Adrenal gland (tissue), 12 donors: ENCODE data around the gene SPTBN2. TPM values are rescaled to one million over a fixed set of nuclear protein-coding genes. Genes with fewer than 3 reads are reported as not detected.

Source experiments
- DNase-seq, 7 donors: peaks; one replicate each; pipeline ENCODE4 v3.0.0-alpha.2; 2019 to 2020
- H3K27ac ChIP-seq, 5 donors: fragments of 200-600 bp; sonication (generic) in 4 of 5; 1 replicate in 3 of 5; 2 replicates in 2 of 5; pipeline versions ENCODE4 v1.5.1 to v1.8.0; 2016 to 2020; ENCODE audit warnings: mild to moderate bottlenecking in 1 of 5
- H3K27me3 ChIP-seq: fragments of 200-600 bp; 2 replicates; pipeline ENCODE4 v1.8.0; 2021
- H3K36me3 ChIP-seq, 2 donors: fragments of 200-600 bp; replicated peaks in 1 of 2; 1 replicate in 1 of 2; 2 replicates in 1 of 2; pipeline versions ENCODE4 v1.5.1 to v1.8.0; 2018 to 2022
- H3K4me1 ChIP-seq, 2 donors: fragments of 200-600 bp; replicated peaks in 1 of 2; 1 replicate in 1 of 2; 2 replicates in 1 of 2; pipeline versions ENCODE4 v1.5.1 to v1.8.0; 2018 to 2021
- H3K4me3 ChIP-seq, 4 donors: fragments of 200-600 bp; sonication (generic) in 3 of 4; one replicate each; pipeline ENCODE4 v1.5.1; 2016 to 2018
- H3K9me3 ChIP-seq, 3 donors: fragments of 200-600 bp; sonication (generic) in 1 of 3; replicated peaks in 1 of 3; 1 replicate in 2 of 3; 2 replicates in 1 of 3; pipeline versions ENCODE4 v1.5.1 to v1.8.0; 2016 to 2021
- POLR2A ChIP-seq, 2 donors: fragments of 450-650 bp; IDR thresholded peaks; one replicate each; pipeline ENCODE4 v1.6.1; 2017; ENCODE audit warnings: antibody characterized with exemption in 2 of 2, mild to moderate bottlenecking in 2 of 2, moderate library complexity in 1 of 2
- WGBS, 4 donors: extraction: QIAGEN DNeasy Blood & Tissue Kit in 2 of 4; methylation state at CpG; one replicate each; pipeline versions ENCODE4 v1.1.5 to v1.1.7; 2013 to 2017; 5-methylcytosine and 5-hydroxymethylcytosine counted together
- intact Hi-C, 2 donors: fragments of 100-400 bp; cut with DNase I; formaldehyde crosslinking; loops; one replicate each; pipeline versions ENCODE4 v1.14.1 to v1.15.0; 2022 to 2023
- polyA plus RNA-seq, 3 donors: library from polyadenylated mRNA; stranded (reverse); fragments of 200-250 nt in 2 of 3; fragments of 350-450 nt in 1 of 3; fragmentation: Illumina TruSeq in 1 of 3; extraction: RNeasy Lipid Tissue Mini Kit (QIAGEN cat#74804) in 1 of 3; gene quantifications; one replicate each; pipeline ENCODE4 v1.2.3, GENCODE V29; 2013 to 2014
- total RNA-seq, 9 donors: library from RNA; depleted of rRNA in 4 of 9; stranded (reverse); fragments of >200 nt in 4 of 9; fragments of 120-200 nt in 1 of 9; fragmentation: NEBNext Ultra II Directional in 1 of 9; extraction: Animal tissue kit (Norgen Biotek cat#: 25700) in 1 of 9; gene quantifications; one replicate each; pipeline versions ENCODE4 v1.1.0 to v1.2.4, GENCODE V29; 2013 to 2023
- TF ChIP-seq, protein P1 (sequence below), 6 experiments: fragments of 450-650 bp in 4 of 6; fragments of 200-600 bp in 2 of 6; sonication (generic) in 1 of 6; IDR thresholded peaks; 1 replicate in 5 of 6; 2 replicates in 1 of 6; pipeline versions ENCODE4 v1.5.1 to v1.8.0; 2016 to 2021; ENCODE audit warnings: antibody characterized with exemption in 6 of 6, mild to moderate bottlenecking in 2 of 6, moderate library complexity in 1 of 6
- donor health status: healthy with polysubstance abuse.
- donor health status: Bipolar disorder and iron deficiency.
- donor health status: DM: yes; HTN: yes; CAD: no.
- donor health status: DM: no; HTN: no; CAD: no.
- donor health status: DM: no; HTN: no; CAD: no.
- donor health status: DM: yes; HTN: yes; CAD: no.

Gene SPTBN2
- total and polyA plus RNA-seq, 12 donors, result 7.2 to 81.8 (median 63.2) TPM

DNA sequence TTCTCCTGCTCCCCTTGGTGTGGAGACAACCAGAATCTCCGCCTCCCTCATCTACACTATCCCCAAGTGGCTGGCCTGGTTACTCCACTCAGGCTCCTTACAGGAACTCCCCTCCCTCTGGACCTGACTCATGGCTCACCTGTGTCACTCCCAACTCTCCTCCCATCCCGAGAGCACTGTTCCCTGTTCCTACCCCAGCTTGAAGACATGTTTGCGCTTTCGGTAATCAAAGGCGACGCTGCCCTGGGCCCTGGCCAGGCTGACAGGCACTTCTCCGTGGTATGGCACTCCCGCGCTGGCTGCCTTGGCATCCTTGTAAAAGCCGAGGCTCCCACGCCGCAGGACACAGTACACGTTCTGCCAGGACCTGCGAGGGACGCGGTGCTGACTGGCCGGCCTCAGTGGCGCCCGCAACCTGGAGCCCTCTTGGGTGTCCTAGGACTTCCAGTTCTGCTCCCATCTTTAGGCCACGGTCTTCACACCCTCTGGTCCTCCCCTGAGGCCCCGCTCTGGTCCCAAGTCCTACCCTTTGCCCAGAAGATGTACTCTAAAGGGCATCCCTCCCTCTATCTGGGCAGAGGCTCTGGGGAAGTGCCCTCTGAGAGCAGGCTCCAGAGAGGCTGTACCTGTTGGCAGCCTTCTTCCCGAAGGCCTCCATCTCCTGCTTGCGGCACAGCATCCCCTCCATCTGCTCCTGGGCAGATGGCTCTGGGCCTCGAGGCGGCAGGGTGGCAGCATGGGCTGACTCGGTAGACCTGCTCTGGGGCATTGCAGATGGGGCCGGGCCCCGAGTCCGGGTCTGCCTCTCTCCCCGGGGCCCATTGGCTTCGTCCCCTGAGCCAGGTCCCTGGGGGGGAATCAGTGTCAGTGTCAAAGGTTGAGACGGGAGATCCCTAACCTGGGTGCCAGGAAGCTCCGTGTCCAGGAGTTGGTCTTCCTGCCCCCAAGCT, 41.9 kb downstream of the SPTBN2 start:
- 92 to 97% (median 95%) methylated on average over 12 to 33 of the region's 33 CpGs for whole genome bisulfite sequencing, 4 donors
- intact Hi-C loops, result no loop called here

DNA sequence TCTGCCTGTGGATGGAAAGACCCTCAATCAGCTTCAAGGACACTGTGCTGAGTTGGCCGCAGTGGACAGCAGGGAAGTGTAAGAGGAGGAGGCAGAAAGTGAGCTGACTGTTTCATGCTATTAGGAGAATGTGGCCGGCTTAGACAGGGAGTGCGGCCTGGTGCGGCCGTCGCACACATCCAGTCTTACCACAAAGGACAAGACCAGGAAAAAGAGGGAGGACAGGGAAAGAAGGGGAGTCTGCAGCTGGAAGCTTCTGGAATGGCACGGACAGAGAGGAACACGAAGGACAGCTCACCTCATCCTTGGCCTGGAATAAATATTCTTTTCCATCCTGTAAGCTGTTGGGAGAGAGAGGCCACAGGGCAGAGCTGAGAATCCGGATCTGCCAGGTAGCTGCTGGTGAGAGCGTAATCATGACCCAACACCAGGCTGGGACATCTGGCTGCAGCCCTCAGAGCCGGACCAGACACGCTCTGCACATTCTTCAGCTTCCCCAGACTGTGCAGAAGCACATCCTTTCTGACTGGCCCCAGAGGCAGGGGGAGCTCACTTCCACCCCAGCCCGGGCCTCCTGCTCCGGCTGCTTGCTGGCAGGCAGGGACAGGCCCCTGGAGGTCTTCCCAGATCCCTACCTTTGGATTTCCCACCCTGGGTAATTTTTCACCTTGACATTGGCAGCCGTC, 42.8 kb downstream of the SPTBN2 start:
- no peaks in the 10 kb centered on the region for H3K9me3 ChIP-seq
- peaks cover 0 to 7% of the 10 kb centered on the region in 2 donors for H3K36me3 ChIP-seq
- no peak for TF ChIP-seq POLR2A (IDR thresholded peaks at IDR 0.05)
- TF ChIP-seq, protein P1, sequence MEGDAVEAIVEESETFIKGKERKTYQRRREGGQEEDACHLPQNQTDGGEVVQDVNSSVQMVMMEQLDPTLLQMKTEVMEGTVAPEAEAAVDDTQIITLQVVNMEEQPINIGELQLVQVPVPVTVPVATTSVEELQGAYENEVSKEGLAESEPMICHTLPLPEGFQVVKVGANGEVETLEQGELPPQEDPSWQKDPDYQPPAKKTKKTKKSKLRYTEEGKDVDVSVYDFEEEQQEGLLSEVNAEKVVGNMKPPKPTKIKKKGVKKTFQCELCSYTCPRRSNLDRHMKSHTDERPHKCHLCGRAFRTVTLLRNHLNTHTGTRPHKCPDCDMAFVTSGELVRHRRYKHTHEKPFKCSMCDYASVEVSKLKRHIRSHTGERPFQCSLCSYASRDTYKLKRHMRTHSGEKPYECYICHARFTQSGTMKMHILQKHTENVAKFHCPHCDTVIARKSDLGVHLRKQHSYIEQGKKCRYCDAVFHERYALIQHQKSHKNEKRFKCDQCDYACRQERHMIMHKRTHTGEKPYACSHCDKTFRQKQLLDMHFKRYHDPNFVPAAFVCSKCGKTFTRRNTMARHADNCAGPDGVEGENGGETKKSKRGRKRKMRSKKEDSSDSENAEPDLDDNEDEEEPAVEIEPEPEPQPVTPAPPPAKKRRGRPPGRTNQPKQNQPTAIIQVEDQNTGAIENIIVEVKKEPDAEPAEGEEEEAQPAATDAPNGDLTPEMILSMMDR (IDR thresholded peaks at IDR 0.05), result no peak
- no peaks in the 10 kb centered on the region for H3K27me3 ChIP-seq
- H3K4me1 ChIP-seq, result no peaks in the 10 kb centered on the region
- intact Hi-C loops, result no loop called here
- 86 to 93% (median 87%) methylated on average over 11 to 15 of the region's 15 CpGs for WGBS, 4 donors
- no peak overlapping the region for H3K4me3 ChIP-seq
- DNase-seq, result peak in 1 of 7 donors; percentile 15
- no peak overlapping the region for H3K27ac ChIP-seq

More for the DNA sequence above, 41.9 kb downstream of the SPTBN2 start:
- DNase-seq, result peak in 1 of 7 donors; percentile 20
- Histone ChIP-seq H3K9me3 (no peaks in the 10 kb centered on the region), H3K27me3 (no peaks in the 10 kb centered on the region), H3K4me1 (no peaks in the 10 kb centered on the region), H3K27ac (no peak overlapping the region), H3K4me3 (no peak overlapping the region), H3K36me3 (peaks cover 0 to 11% of the 10 kb centered on the region in 2 donors)
- TF ChIP-seq POLR2A (IDR thresholded peaks at IDR 0.05), result no peak
- TF ChIP-seq, protein P1 (IDR thresholded peaks at IDR 0.05), result no peak

DNA sequence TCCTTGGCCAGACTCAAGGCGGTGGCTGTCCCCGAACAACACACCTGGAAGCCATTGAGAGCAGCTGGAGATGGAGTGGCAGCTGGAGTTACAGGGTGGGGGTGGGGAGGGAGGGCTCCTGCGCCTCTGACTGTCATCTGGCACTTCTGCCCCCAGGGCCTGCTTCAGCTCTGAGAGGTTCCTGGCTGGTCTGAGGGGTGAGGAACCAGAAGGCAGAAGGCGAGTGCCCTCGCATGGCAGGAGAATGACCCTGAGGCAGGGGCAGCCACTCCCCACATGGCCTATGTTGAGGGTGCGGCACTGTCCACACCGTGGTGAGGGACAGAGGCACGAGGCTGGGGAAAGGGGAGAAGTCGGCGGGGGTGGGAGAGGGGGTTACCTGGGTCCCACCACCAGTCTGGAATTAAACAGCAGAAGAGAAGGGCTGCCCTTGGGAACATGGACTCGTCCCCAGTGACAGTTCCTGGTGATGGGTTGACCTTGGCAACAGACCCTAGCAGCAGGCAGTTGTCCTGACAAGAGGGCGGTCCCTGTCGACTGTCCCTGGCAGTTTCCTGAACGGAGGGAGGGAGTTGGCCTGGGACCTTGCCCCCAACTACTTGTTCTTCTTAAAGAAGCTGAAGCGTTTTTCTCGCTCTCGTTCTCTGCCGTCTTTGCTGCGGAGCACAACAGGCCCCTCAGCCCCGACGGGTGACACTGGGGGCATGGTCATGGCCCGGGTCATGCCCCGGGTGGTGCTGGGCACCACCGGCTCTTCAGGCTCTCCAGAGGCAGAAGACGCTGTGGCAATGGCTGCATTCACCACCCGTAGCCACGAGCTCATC, 43.5 kb downstream of the SPTBN2 start:
- intact Hi-C loops, result no loop called here
- Histone ChIP-seq H3K27me3 (no peaks in the 10 kb centered on the region), H3K36me3 (peaks cover 0 to 7% of the 10 kb centered on the region in 2 donors), H3K9me3 (no peaks in the 10 kb centered on the region), H3K4me1 (no peaks in the 10 kb centered on the region), H3K4me3 (no peak overlapping the region), H3K27ac (no peak overlapping the region)
- WGBS, 4 donors, result 77 to 82% (median 81%) methylated on average over 23 to 27 of the region's 27 CpGs
- DNase-seq, result peak in 1 of 7 donors; percentile 19
- no peak for TF ChIP-seq POLR2A (IDR thresholded peaks at IDR 0.05)
- TF ChIP-seq, protein P1 (IDR thresholded peaks at IDR 0.05), result no peak
